ENCODE measurements around the gene IL27RA.
A peak's percentile ranks its signal among the peaks of the same experiment; 100 is the strongest.
"Not testable (repeated sequence)": the region's sequence is repeated elsewhere in the genome, so short reads cannot be mapped to it uniquely, and the experiment has no call there.

The IL27RA gene

DNA sequence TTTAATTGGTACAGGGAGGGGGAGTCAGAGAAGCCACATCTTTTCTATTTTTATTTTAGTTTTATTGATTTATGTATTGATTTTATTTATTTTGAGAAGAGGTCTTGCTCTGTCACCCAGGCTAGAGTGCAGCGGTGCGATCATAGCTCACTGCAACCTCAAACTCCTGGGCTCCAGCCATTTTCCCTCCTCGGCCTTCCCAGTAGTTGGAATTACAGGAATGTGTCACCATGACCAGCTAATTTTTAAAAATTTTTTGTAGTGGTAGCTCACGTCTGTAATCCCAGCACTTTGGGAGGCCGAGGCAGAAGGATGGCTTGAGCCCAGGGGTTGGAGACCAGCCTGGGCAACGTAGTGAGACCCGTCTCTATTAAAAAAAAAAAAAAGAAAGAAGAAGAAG lies 4.1 kb downstream of the IL27RA start:
- no peak overlapping the region for H3K4me3 ChIP-seq (IDR thresholded peaks at IDR 0.05; ENCODE audit: insufficient read depth, low read depth, low read length)
- H3K79me2 ChIP-seq (ENCODE audit: insufficient read depth, low read depth) = peaks cover 10% of the 10 kb centered on the region
- no peaks in the 10 kb centered on the region for H3K27me3 ChIP-seq (ENCODE audit: insufficient read depth, low read depth)
- no peak overlapping the region for H3K4me2 ChIP-seq
- no peaks in the 10 kb centered on the region for H4K20me1 ChIP-seq (ENCODE audit: insufficient read depth)
- H3K4me1 ChIP-seq (ENCODE audit: low read depth, poor library complexity, severe bottlenecking) = peaks cover 14% of the 10 kb centered on the region
- TF ChIP-seq, protein P1, sequence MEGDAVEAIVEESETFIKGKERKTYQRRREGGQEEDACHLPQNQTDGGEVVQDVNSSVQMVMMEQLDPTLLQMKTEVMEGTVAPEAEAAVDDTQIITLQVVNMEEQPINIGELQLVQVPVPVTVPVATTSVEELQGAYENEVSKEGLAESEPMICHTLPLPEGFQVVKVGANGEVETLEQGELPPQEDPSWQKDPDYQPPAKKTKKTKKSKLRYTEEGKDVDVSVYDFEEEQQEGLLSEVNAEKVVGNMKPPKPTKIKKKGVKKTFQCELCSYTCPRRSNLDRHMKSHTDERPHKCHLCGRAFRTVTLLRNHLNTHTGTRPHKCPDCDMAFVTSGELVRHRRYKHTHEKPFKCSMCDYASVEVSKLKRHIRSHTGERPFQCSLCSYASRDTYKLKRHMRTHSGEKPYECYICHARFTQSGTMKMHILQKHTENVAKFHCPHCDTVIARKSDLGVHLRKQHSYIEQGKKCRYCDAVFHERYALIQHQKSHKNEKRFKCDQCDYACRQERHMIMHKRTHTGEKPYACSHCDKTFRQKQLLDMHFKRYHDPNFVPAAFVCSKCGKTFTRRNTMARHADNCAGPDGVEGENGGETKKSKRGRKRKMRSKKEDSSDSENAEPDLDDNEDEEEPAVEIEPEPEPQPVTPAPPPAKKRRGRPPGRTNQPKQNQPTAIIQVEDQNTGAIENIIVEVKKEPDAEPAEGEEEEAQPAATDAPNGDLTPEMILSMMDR (conservative IDR thresholded peaks at IDR 0.05; ENCODE audit: low read depth, low read length) = no peak
- H3K36me3 ChIP-seq (ENCODE audit: insufficient read depth) = no peaks in the 10 kb centered on the region
- no peak overlapping the region for H3K9ac ChIP-seq
- H2AFZ ChIP-seq (ENCODE audit: low read depth) = no peak overlapping the region
- H3K27ac ChIP-seq = no peak overlapping the region

DNA sequence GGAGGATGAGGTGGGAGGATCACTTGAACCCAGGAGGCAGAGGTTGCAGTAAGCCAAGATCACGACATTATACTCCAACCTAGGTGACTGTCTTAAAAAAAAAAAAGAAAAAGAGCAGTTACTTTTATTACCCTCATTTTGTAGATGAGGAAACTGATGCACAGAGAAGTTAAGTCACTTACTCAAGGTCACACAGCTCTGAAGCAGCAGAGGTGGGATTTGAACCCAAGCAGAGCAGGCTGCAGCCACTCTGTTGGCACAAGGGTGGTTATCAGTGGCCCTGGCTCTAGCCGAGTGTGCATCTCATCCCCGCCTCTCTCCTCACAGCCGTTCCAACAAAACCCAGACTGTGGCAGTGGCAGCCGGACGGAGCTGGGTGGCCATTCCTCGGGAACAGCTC lies 7.6 kb downstream of the IL27RA start:
- no peak overlapping the region for H3K4me3 ChIP-seq (IDR thresholded peaks at IDR 0.05; ENCODE audit: insufficient read depth, low read depth, low read length)
- no peak overlapping the region for H2AFZ ChIP-seq (ENCODE audit: low read depth)
- H3K4me1 ChIP-seq (ENCODE audit: low read depth, poor library complexity, severe bottlenecking) = peaks cover 25% of the 10 kb centered on the region
- peaks cover 3% of the 10 kb centered on the region; the same call in 1 of the 2 replicates for H3K79me2 ChIP-seq (ENCODE audit: insufficient read depth, low read depth)
- TF ChIP-seq, protein P1 (conservative IDR thresholded peaks at IDR 0.05; ENCODE audit: low read depth, low read length) = no peak
- H3K27me3 ChIP-seq (ENCODE audit: insufficient read depth, low read depth) = no peaks in the 10 kb centered on the region
- no peak overlapping the region for H3K27ac ChIP-seq
- no peaks in the 10 kb centered on the region for H3K36me3 ChIP-seq (ENCODE audit: insufficient read depth)
- H3K4me2 ChIP-seq = no peak overlapping the region
- H4K20me1 ChIP-seq (ENCODE audit: insufficient read depth) = no peaks in the 10 kb centered on the region
- H3K9ac ChIP-seq = no peak overlapping the region

DNA sequence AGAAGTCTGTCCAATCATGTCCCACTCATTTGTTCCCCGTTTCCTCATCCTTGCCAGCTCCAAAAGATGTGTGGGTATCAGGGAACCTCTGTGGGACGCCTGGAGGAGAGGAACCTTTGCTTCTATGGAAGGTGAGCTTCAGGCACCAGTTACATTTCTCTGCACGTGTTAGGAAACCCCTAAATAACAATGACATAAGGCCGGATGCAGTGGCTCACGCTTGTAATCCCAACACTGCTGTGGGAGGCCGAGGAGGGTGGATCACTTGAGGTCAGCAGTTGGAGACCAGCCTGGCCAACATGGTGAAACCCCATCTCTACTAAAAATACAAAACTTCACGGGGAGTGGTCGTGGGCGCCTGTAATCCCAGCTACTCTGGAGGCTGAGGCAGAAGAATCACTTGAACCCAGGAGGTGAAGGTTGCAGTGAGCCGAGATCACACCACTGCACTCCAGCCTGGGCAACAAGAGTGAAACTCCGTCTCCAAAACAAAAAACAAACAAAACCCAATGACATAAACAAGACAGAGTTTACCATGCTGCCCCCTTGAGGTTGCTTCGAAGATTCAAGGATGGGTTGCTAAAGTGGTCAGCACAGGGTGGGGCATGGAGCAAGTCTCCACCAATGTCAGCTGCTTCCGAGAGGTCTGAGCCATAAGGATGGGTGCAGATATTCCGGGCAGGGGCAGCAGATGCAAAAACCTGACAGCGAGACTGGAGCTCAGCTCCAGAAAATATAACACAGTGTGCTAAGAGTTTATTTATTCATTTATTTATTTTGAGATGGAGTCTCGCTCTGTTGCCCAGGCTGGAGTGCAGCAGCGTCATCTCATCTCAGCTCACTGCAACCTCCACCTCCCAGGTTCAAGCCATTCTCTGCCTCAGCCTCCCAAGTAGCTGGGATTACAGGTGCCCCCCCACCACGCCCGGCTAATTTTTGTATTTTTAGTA lies 11.4 kb downstream of the IL27RA start:
- TF ChIP-seq, protein P1 (conservative IDR thresholded peaks at IDR 0.05; ENCODE audit: low read depth, low read length) = peak; percentile 67
- H3K4me1 ChIP-seq (ENCODE audit: low read depth, poor library complexity, severe bottlenecking) = peaks cover 30% of the 10 kb centered on the region
- H3K36me3 ChIP-seq (ENCODE audit: insufficient read depth); H4K20me1 ChIP-seq (ENCODE audit: insufficient read depth); H3K4me2 ChIP-seq; H2AFZ ChIP-seq (ENCODE audit: low read depth); H3K4me3 ChIP-seq (IDR thresholded peaks at IDR 0.05; ENCODE audit: insufficient read depth, low read depth, low read length); H3K9ac ChIP-seq; H3K79me2 ChIP-seq (ENCODE audit: insufficient read depth, low read depth); H3K27me3 ChIP-seq (ENCODE audit: insufficient read depth, low read depth): not testable (repeated sequence)
- peak overlapping the region; percentile 61 for H3K27ac ChIP-seq

DNA sequence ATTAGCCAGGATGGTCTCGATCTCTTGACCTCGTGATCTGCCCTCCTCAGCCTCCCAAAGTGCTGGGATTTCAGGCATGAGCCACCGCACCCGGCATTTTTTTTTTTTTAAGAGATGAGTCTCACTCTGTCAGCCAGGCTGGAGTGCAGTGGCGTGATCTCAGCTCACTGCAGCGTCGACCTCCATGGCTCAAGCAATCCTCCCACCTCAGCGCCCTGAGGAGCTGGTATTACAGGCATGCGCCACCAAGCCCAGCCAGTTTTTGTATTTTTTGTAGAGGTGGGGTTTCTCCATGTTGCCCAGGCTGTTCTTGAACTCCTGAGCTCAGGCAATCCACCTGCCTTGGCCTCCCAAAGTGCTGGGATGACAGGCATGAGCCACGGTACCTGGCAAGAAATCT lies 16.3 kb downstream of the IL27RA start:
- not testable (repeated sequence) for H4K20me1 ChIP-seq (ENCODE audit: insufficient read depth); H3K4me1 ChIP-seq (ENCODE audit: low read depth, poor library complexity, severe bottlenecking); H3K79me2 ChIP-seq (ENCODE audit: insufficient read depth, low read depth); H2AFZ ChIP-seq (ENCODE audit: low read depth); H3K36me3 ChIP-seq (ENCODE audit: insufficient read depth); H3K4me2 ChIP-seq; H3K27ac ChIP-seq; H3K4me3 ChIP-seq (IDR thresholded peaks at IDR 0.05; ENCODE audit: insufficient read depth, low read depth, low read length); H3K27me3 ChIP-seq (ENCODE audit: insufficient read depth, low read depth); H3K9ac ChIP-seq

Measured in KMS-11 (cell line).